Activated CD4-positive, alpha-beta T cell treated with anti-CD3 and anti-CD28 coated beads, Interleukin-2, amount 10 ng/mL, durations not matched to agents 24 days and 14 days (primary cell): Measurements from ENCODE around the gene PHF11. TPM values are rescaled to one million over a fixed set of nuclear protein-coding genes. Genes with fewer than 3 reads are reported as not detected.
"Not testable (repeated sequence)": the region's sequence is repeated elsewhere in the genome, so short reads cannot be mapped to it uniquely, and the experiment has no call there.

Experiments used
- DNase-seq: peaks from one replicate; pipeline ENCODE4 v3.0.0; 2022
- H3K27ac Mint-ChIP-seq: one replicate; pipeline ENCODE4 v1.8.0; 2022; ENCODE audit warnings: mild to moderate bottlenecking, mixed read lengths
- H3K27me3 Mint-ChIP-seq: one replicate; pipeline ENCODE4 v1.8.0; 2022; ENCODE audit warnings: mixed read lengths
- H3K36me3 Mint-ChIP-seq: one replicate; pipeline ENCODE4 v1.8.0; 2022; ENCODE audit warnings: low read depth, mild to moderate bottlenecking, mixed read lengths
- H3K4me1 Mint-ChIP-seq: one replicate; pipeline ENCODE4 v1.8.0; 2021; ENCODE audit warnings: mixed read lengths
- H3K4me3 Mint-ChIP-seq: one replicate; pipeline ENCODE4 v1.8.0; 2022; ENCODE audit warnings: mild to moderate bottlenecking, moderate library complexity, mixed read lengths
- H3K9me3 Mint-ChIP-seq: one replicate; pipeline ENCODE4 v1.8.0; 2021; ENCODE audit warnings: mixed read lengths
- intact Hi-C: fragments of 100-400 bp; cut with micrococcal nuclease; formaldehyde crosslinking; loops from one replicate; pipeline ENCODE4 v1.15.1; 2023
- total RNA-seq: library from RNA; stranded (reverse); gene quantifications from 2 replicates; pipeline ENCODE4 v1.2.3, GENCODE V29; 2022

The PHF11 gene
- total RNA-seq, 1 donor from 2014 or later: 60.8 TPM

GRCh38 chr13:49464621-49465325 lies 31.0 kb upstream of the PHF11 start:
- H3K4me1 Mint-ChIP-seq: no peaks in the 10 kb centered on the region
- intact Hi-C loops: no loop called here
- DNase-seq: no peak
- H3K27me3 Mint-ChIP-seq: no peaks in the 10 kb centered on the region
- H3K27ac Mint-ChIP-seq: no peak overlapping the region
- peaks cover 71% of the 10 kb centered on the region for H3K36me3 Mint-ChIP-seq
- H3K4me3 Mint-ChIP-seq: no peak overlapping the region
- peaks cover 3% of the 10 kb centered on the region for H3K9me3 Mint-ChIP-seq

- H3K36me3 Mint-ChIP-seq: peaks cover 68% of the 10 kb centered on the region
These were observed 29.4 kb upstream of the PHF11 start for GRCh38 chr13:49466292-49466838.

GRCh38 chr13:49472186-49472585 lies 23.6 kb upstream of the PHF11 start:
- Mint-ChIP-seq H3K27me3 (no peaks in the 10 kb centered on the region), H3K27ac (no peak overlapping the region), H3K4me1 (peaks cover 4% of the 10 kb centered on the region), H3K9me3 (no peaks in the 10 kb centered on the region), H3K4me3 (no peak overlapping the region), H3K36me3 (peaks cover 43% of the 10 kb centered on the region)
- intact Hi-C loops: no loop called here
- DNase-seq: no peak

More at GRCh38 chr13:49466292-49466838, 29.4 kb upstream of the PHF11 start:
- no peak overlapping the region for H3K27ac Mint-ChIP-seq
- intact Hi-C loops: no loop called here
- H3K9me3 Mint-ChIP-seq: peaks cover 3% of the 10 kb centered on the region
- no peaks in the 10 kb centered on the region for H3K27me3 Mint-ChIP-seq
- H3K4me1 Mint-ChIP-seq: no peaks in the 10 kb centered on the region
- no peak overlapping the region for H3K4me3 Mint-ChIP-seq
- no peak for DNase-seq

GRCh38 chr13:49476529-49476928 lies 19.2 kb upstream of the PHF11 start:
- no peak for DNase-seq
- Mint-ChIP-seq H3K4me3 (no peak overlapping the region), H3K27ac (no peak overlapping the region), H3K9me3 (no peaks in the 10 kb centered on the region), H3K27me3 (no peaks in the 10 kb centered on the region), H3K4me1 (peaks cover 4% of the 10 kb centered on the region), H3K36me3 (peaks cover 43% of the 10 kb centered on the region)
- intact Hi-C loops: no loop called here

GRCh38 chr13:49481788-49482187 lies 14.0 kb upstream of the PHF11 start:
- no peaks in the 10 kb centered on the region for H3K4me1 Mint-ChIP-seq
- no peak for DNase-seq
- intact Hi-C loops: no loop called here
- peaks cover 54% of the 10 kb centered on the region for H3K36me3 Mint-ChIP-seq
- H3K27me3 Mint-ChIP-seq: no peaks in the 10 kb centered on the region
- no peak overlapping the region for H3K27ac Mint-ChIP-seq
- H3K4me3 Mint-ChIP-seq: no peak overlapping the region
- H3K9me3 Mint-ChIP-seq: no peaks in the 10 kb centered on the region

- DNase-seq: no peak
- peaks cover under 1% of the 10 kb centered on the region for H3K4me1 Mint-ChIP-seq
- H3K9me3 Mint-ChIP-seq: no peaks in the 10 kb centered on the region
- H3K27me3 Mint-ChIP-seq: no peaks in the 10 kb centered on the region
- intact Hi-C loops: no loop called here
- H3K27ac Mint-ChIP-seq: no peak overlapping the region
- peaks cover 34% of the 10 kb centered on the region for H3K36me3 Mint-ChIP-seq
- H3K4me3 Mint-ChIP-seq: no peak overlapping the region
These were observed 7.2 kb upstream of the PHF11 start for GRCh38 chr13:49488563-49488962.

- peak overlapping the region; percentile 99 for H3K27ac Mint-ChIP-seq
- peaks cover 36% of the 10 kb centered on the region for H3K36me3 Mint-ChIP-seq
These were observed 1.1 kb upstream of the PHF11 start for GRCh38 chr13:49494645-49495044.

GRCh38 chr13:49496837-49497236 lies 1.1 kb downstream of the PHF11 start:
- Mint-ChIP-seq H3K36me3 (peaks cover 45% of the 10 kb centered on the region), H3K27ac (peak overlapping the region; percentile 97), H3K4me3 (peak overlapping the region; percentile 90), H3K4me1 (peaks cover 51% of the 10 kb centered on the region)
- intact Hi-C loops: loop anchor here (2.0 to 10.0 kb wide), 9 partner anchors 45 to 870 kb away; partner anchors contain the start of genes EBPL, FNDC3A and RCBTB1
- not testable (repeated sequence) for H3K27me3 Mint-ChIP-seq, H3K9me3 Mint-ChIP-seq
- DNase-seq: peak; percentile 88

More at GRCh38 chr13:49494645-49495044, 1.1 kb upstream of the PHF11 start:
- DNase-seq: no peak
- Mint-ChIP-seq H3K27me3 (no peaks in the 10 kb centered on the region), H3K4me3 (peak overlapping the region; percentile 95), H3K9me3 (no peaks in the 10 kb centered on the region), H3K4me1 (peaks cover 43% of the 10 kb centered on the region)
- intact Hi-C loops: loop anchor here (1.0 to 10.0 kb wide), 10 partner anchors 48 to 873 kb away; partner anchors contain the start of genes CAB39L, EBPL, FNDC3A and SETDB2

GRCh38 chr13:49497272-49497671 lies 1.5 kb downstream of the PHF11 start:
- peak overlapping the region; percentile 90 for H3K4me3 Mint-ChIP-seq
- no peak for DNase-seq
- peak overlapping the region; percentile 97 for H3K27ac Mint-ChIP-seq
- intact Hi-C loops: loop anchor here (2.0 to 10.0 kb wide), 9 partner anchors 45 to 870 kb away; partner anchors contain the start of genes EBPL, FNDC3A and RCBTB1
- H3K4me1 Mint-ChIP-seq: peaks cover 51% of the 10 kb centered on the region
- H3K36me3 Mint-ChIP-seq: peaks cover 45% of the 10 kb centered on the region
- H3K27me3 Mint-ChIP-seq: no peaks in the 10 kb centered on the region
- no peaks in the 10 kb centered on the region for H3K9me3 Mint-ChIP-seq

GRCh38 chr13:49498206-49498605 lies 2.5 kb downstream of the PHF11 start:
- no peaks in the 10 kb centered on the region for H3K9me3 Mint-ChIP-seq
- H3K4me3 Mint-ChIP-seq: no peak overlapping the region
- H3K27ac Mint-ChIP-seq: peak overlapping the region; percentile 82
- DNase-seq: no peak
- H3K36me3 Mint-ChIP-seq: peaks cover 49% of the 10 kb centered on the region
- H3K27me3 Mint-ChIP-seq: no peaks in the 10 kb centered on the region
- intact Hi-C loops: loop anchor here (5.0 to 10.0 kb wide), 8 partner anchors 44 to 869 kb away; partner anchors contain the start of genes EBPL and FNDC3A
- peaks cover 56% of the 10 kb centered on the region for H3K4me1 Mint-ChIP-seq

GRCh38 chr13:49499889-49500660 lies 4.3 kb downstream of the PHF11 start:
- H3K27me3 Mint-ChIP-seq: no peaks in the 10 kb centered on the region
- DNase-seq: peak; percentile 67
- no peaks in the 10 kb centered on the region for H3K9me3 Mint-ChIP-seq
- H3K4me1 Mint-ChIP-seq: peaks cover 47% of the 10 kb centered on the region
- H3K27ac Mint-ChIP-seq: peak overlapping the region; percentile 72
- peak overlapping the region; percentile 28 for H3K4me3 Mint-ChIP-seq
- intact Hi-C loops: loop anchor here (5.0 to 10.0 kb wide), 8 partner anchors 42 to 867 kb away; partner anchors contain the start of genes EBPL and FNDC3A
- H3K36me3 Mint-ChIP-seq: peaks cover 55% of the 10 kb centered on the region

GRCh38 chr13:49502954-49503353 lies 7.2 kb downstream of the PHF11 start:
- peaks cover 38% of the 10 kb centered on the region for H3K4me1 Mint-ChIP-seq
- no peaks in the 10 kb centered on the region for H3K27me3 Mint-ChIP-seq
- H3K36me3 Mint-ChIP-seq: peaks cover 60% of the 10 kb centered on the region
- intact Hi-C loops: no loop called here
- DNase-seq: no peak
- H3K27ac Mint-ChIP-seq: no peak overlapping the region
- H3K9me3 Mint-ChIP-seq: no peaks in the 10 kb centered on the region
- H3K4me3 Mint-ChIP-seq: no peak overlapping the region

- Mint-ChIP-seq H3K9me3 (no peaks in the 10 kb centered on the region), H3K4me1 (peaks cover 32% of the 10 kb centered on the region), H3K27ac (no peak overlapping the region)
These were observed 8.2 kb downstream of the PHF11 start for GRCh38 chr13:49503951-49504350.

GRCh38 chr13:49512578-49512977 lies 16.8 kb downstream of the PHF11 start:
- intact Hi-C loops: no loop called here
- H3K4me1 Mint-ChIP-seq: peaks cover 22% of the 10 kb centered on the region
- peaks cover 4% of the 10 kb centered on the region for H3K9me3 Mint-ChIP-seq
- no peaks in the 10 kb centered on the region for H3K27me3 Mint-ChIP-seq
- H3K36me3 Mint-ChIP-seq: peaks cover 67% of the 10 kb centered on the region
- H3K27ac Mint-ChIP-seq: no peak overlapping the region
- DNase-seq: no peak
- no peak overlapping the region for H3K4me3 Mint-ChIP-seq

More at GRCh38 chr13:49503951-49504350, 8.2 kb downstream of the PHF11 start:
- no peak for DNase-seq
- Mint-ChIP-seq H3K4me3 (no peak overlapping the region), H3K36me3 (peaks cover 56% of the 10 kb centered on the region), H3K27me3 (no peaks in the 10 kb centered on the region)
- intact Hi-C loops: no loop called here
